ENCODE data around the gene CD300C.

DNA sequence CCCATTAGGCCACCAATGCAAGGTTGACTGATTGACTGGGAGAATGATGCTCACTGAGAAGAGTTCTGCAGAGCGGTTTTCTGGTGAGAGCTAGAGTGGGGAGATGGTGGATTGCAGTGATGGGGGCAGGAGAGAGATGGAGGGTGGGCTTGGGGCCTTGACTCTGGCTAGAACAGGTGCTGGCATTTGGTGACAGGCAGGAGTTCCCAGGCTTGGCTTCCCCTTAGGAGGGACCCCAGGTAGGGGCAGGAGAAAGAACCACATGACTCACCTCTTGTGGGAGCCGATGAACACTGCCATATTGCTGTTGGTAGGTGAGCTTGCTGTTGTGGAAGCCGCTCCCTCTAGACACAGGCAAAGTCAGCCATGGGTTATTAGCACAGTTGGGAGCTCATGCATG, 22.6 kb downstream of the CD300C start:
- TF ChIP-seq ZBTB1 (tag by site-specific recombination; IDR thresholded peaks at IDR 0.05) (no peak), IKZF3 (tag by site-specific recombination; IDR thresholded peaks at IDR 0.05) (no peak), ZNF785 (tag by site-specific recombination; IDR thresholded peaks at IDR 0.05) (no peak), REPIN1 (tag by site-specific recombination; IDR thresholded peaks at IDR 0.05; ENCODE audit: low read depth) (no peak), ZNF311 (tag by site-specific recombination; IDR thresholded peaks at IDR 0.05; ENCODE audit: borderline replicate concordance) (no peak), ZNF223 (tag by site-specific recombination; IDR thresholded peaks at IDR 0.05) (no peak), ZNF76 (tag by site-specific recombination; IDR thresholded peaks at IDR 0.05; ENCODE audit: borderline replicate concordance, low read depth) (no peak), ZNF585B (tag by site-specific recombination; IDR thresholded peaks at IDR 0.05) (no peak), ZBTB7A (tag by site-specific recombination; IDR thresholded peaks at IDR 0.05; ENCODE audit: low read depth) (no peak), SALL2 (tag by site-specific recombination; IDR thresholded peaks at IDR 0.05; ENCODE audit: borderline replicate concordance) (no peak)
- TF ChIP-seq, protein P1, sequence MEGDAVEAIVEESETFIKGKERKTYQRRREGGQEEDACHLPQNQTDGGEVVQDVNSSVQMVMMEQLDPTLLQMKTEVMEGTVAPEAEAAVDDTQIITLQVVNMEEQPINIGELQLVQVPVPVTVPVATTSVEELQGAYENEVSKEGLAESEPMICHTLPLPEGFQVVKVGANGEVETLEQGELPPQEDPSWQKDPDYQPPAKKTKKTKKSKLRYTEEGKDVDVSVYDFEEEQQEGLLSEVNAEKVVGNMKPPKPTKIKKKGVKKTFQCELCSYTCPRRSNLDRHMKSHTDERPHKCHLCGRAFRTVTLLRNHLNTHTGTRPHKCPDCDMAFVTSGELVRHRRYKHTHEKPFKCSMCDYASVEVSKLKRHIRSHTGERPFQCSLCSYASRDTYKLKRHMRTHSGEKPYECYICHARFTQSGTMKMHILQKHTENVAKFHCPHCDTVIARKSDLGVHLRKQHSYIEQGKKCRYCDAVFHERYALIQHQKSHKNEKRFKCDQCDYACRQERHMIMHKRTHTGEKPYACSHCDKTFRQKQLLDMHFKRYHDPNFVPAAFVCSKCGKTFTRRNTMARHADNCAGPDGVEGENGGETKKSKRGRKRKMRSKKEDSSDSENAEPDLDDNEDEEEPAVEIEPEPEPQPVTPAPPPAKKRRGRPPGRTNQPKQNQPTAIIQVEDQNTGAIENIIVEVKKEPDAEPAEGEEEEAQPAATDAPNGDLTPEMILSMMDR (tag by site-specific recombination; IDR thresholded peaks at IDR 0.05): no peak
- TF ChIP-seq, protein P2, sequence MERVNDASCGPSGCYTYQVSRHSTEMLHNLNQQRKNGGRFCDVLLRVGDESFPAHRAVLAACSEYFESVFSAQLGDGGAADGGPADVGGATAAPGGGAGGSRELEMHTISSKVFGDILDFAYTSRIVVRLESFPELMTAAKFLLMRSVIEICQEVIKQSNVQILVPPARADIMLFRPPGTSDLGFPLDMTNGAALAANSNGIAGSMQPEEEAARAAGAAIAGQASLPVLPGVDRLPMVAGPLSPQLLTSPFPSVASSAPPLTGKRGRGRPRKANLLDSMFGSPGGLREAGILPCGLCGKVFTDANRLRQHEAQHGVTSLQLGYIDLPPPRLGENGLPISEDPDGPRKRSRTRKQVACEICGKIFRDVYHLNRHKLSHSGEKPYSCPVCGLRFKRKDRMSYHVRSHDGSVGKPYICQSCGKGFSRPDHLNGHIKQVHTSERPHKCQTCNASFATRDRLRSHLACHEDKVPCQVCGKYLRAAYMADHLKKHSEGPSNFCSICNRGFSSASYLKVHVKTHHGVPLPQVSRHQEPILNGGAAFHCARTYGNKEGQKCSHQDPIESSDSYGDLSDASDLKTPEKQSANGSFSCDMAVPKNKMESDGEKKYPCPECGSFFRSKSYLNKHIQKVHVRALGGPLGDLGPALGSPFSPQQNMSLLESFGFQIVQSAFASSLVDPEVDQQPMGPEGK (tag by site-specific recombination; IDR thresholded peaks at IDR 0.05): no peak
